CD4-positive, CD25-positive, alpha-beta regulatory T cell (primary cell): ENCODE data around the gene NEDD9. TPM values are rescaled to one million over a fixed set of nuclear protein-coding genes. Genes with fewer than 3 reads are reported as not detected.
A peak's percentile ranks its signal among the peaks of the same experiment; 100 is the strongest.

Source experiments
- ATAC-seq, 2 donors: fragments of 150-1000 bp; cut with Tn5 transposase; one replicate each; pipeline ENCODE4 v1.10.0; 2021; ENCODE audit warnings: low read depth in 2 of 2, moderate number of reproducible peaks in 2 of 2, moderate library complexity in 1 of 2
- DNase-seq, 3 donors: peaks; one replicate each; pipeline versions ENCODE4 v3.0.0 to v3.0.0-alpha.2; 2012 to 2022; ENCODE audit warnings: mixed read lengths in 1 of 3
- H3K27ac ChIP-seq: one replicate; pipeline ENCODE4 v1.7.0; 2013; ENCODE audit warnings: mild to moderate bottlenecking, low read length; ENCODE audit not compliant: insufficient read depth, poor library complexity, severe bottlenecking
- H3K27me3 ChIP-seq: one replicate; pipeline ENCODE4 v1.7.0; 2013; ENCODE audit warnings: low read length; ENCODE audit not compliant: control insufficient read depth, insufficient read depth
- H3K36me3 ChIP-seq: one replicate; pipeline ENCODE4 v1.7.0; 2013; ENCODE audit warnings: mild to moderate bottlenecking, low read length, moderate library complexity; ENCODE audit not compliant: control insufficient read depth, insufficient read depth
- H3K4me1 ChIP-seq: 2 replicates; pipeline ENCODE4 v1.7.0; 2013; ENCODE audit warnings: mild to moderate bottlenecking, low read length; ENCODE audit not compliant: insufficient read depth, control insufficient read depth, poor library complexity, severe bottlenecking
- H3K4me3 ChIP-seq: one replicate; pipeline ENCODE4 v1.7.0; 2013; ENCODE audit warnings: low read depth, mild to moderate bottlenecking, low read length, moderate library complexity
- H3K9me3 ChIP-seq, 2 experiments: 1 replicate in 1 of 2; 2 replicates in 1 of 2; pipeline ENCODE4 v1.7.0; 2013; ENCODE audit warnings: low read length in 2 of 2, mild to moderate bottlenecking in 1 of 2, moderate library complexity in 1 of 2; ENCODE audit not compliant: control insufficient read depth in 2 of 2
- H3K27ac Mint-ChIP-seq, 3 donors: one replicate each; pipeline ENCODE4 v1.8.0; 2020 to 2022; ENCODE audit warnings: mild to moderate bottlenecking in 3 of 3, mixed read lengths in 3 of 3, moderate library complexity in 2 of 3
- H3K27me3 Mint-ChIP-seq: one replicate; pipeline ENCODE4 v1.8.0; 2022; ENCODE audit warnings: mild to moderate bottlenecking, mixed read lengths
- H3K36me3 Mint-ChIP-seq: one replicate; pipeline ENCODE4 v1.8.0; 2020; ENCODE audit warnings: mixed read lengths
- H3K4me1 Mint-ChIP-seq, 4 donors: one replicate each; pipeline ENCODE4 v1.8.0; 2020 to 2022; ENCODE audit warnings: mixed read lengths in 4 of 4, mild to moderate bottlenecking in 1 of 4
- H3K4me3 Mint-ChIP-seq, 4 donors: one replicate each; pipeline ENCODE4 v1.8.0; 2020 to 2022; ENCODE audit warnings: mild to moderate bottlenecking in 4 of 4, mixed read lengths in 4 of 4, moderate library complexity in 3 of 4
- H3K9me3 Mint-ChIP-seq, 7 donors: one replicate each; pipeline ENCODE4 v1.8.0; 2020 to 2022; ENCODE audit warnings: mixed read lengths in 7 of 7, mild to moderate bottlenecking in 3 of 7, moderate library complexity in 2 of 7
- polyA plus RNA-seq, 4 donors: library from polyadenylated mRNA; unstranded; fragments of 300-500 nt; fragmentation: Illumina TruSeq; gene quantifications; one replicate each; pipeline ENCODE4 v1.2.3, GENCODE V29; 2021
- total RNA-seq: library from RNA; stranded (reverse); gene quantifications from one replicate; pipeline ENCODE4 v1.2.3, GENCODE V29; 2022

The NEDD9 gene
- total and polyA plus RNA-seq, 5 donors from 2014 or later, result 18.1 to 104 (median 20.0) TPM

DNA sequence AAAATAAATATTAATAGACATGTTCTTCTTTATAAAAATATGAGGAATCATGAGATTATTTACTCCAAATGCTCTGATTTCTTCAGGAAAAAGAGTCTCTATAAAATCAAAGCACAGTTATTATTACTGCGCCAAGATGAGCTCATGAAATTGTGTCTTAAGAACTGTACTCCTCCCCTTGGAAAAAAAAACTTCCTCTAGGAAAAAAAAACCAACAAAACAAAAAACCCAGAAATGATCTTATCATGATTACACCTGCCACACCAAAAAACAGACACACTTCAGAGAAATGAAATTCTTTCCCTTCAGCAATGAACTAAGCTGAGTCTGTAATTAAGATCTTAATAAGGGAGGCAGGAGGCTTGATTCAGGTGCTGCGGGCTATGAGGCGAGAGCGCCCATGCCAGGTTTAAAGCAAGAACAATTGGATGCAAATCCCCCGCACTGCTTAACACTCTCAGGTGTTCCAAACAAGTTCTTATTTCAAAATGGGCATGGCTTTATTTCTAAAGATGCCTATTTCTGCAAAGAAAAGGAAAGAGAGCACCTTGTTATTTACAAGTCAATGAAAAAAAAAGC, 9.1 kb downstream of the NEDD9 start:
- H3K27ac Mint-ChIP-seq, result peak overlapping the region; percentile 0 to 95 (median 92)
- no peaks in the 10 kb centered on the region for H3K27me3 Mint-ChIP-seq
- no peaks in the 10 kb centered on the region for H3K27me3 ChIP-seq
- H3K4me3 Mint-ChIP-seq, result peak overlapping the region; percentile 23 to 73 (median 53)
- peak overlapping the region; percentile 34 for H3K27ac ChIP-seq
- ATAC-seq, result no peak
- H3K9me3 Mint-ChIP-seq, result no peaks in the 10 kb centered on the region
- peaks cover 43% of the 10 kb centered on the region for H3K4me1 ChIP-seq
- peaks cover 46 to 86% (median 58%) of the 10 kb centered on the region in 4 donors for H3K4me1 Mint-ChIP-seq
- peak overlapping the region; percentile 70 for H3K4me3 ChIP-seq
- no peaks in the 10 kb centered on the region for H3K9me3 ChIP-seq
- peaks cover 22% of the 10 kb centered on the region for H3K36me3 Mint-ChIP-seq
- H3K36me3 ChIP-seq, result peaks cover 4% of the 10 kb centered on the region
- DNase-seq, result no peak

DNA sequence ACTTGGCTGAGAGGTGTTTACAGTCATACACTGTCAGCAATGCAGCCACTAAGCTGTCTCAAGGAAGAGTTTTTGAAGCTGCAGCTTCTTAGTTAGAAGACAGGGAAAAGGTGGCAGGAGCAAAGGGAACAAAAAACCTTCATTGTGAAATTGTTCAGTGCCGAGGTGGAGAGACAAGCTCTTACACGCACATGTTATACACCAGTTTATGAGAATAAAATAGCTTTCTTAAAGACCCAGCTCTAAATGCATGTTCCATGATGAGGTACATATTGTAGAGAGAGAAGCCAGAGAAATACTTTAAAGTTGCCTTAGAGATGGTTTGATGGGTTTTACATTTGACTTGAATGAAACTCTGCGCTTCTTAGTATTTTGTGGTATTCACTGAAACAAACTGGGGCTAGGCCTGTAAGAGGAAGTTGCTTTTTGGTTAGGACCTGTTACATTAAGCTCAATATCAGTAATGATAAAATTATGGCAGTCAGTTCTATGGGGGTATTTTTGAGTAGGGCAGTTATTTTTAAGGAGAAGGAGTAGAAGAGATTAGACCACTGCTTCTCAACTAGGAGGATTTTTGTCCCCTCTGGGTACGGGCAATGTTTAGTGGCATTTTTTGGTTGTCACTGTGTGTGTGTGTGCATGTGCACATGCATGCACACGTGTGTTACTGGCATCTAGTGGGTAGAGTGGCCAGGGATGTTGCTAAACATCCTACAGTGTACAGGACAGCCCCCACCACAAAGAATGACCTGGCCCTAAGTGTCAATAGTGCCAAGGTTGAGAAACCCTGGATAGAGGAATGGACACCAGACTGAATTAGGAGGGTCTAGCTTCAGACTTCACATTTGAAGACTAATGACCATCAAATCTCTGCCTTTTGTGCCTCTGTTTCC, 9.8 kb downstream of the NEDD9 start:
- Mint-ChIP-seq H3K27me3 (no peaks in the 10 kb centered on the region), H3K27ac (peak overlapping the region; percentile 9 to 92 (median 55)), H3K36me3 (peaks cover 26% of the 10 kb centered on the region), H3K4me3 (peak overlapping the region; percentile 2 to 76 (median 32)), H3K4me1 (peaks cover 49 to 91% (median 61%) of the 10 kb centered on the region in 4 donors), H3K9me3 (no peaks in the 10 kb centered on the region)
- H3K4me3 ChIP-seq, result peak overlapping the region; percentile 49
- H3K36me3 ChIP-seq, result peaks cover 4% of the 10 kb centered on the region
- H3K27me3 ChIP-seq, result no peaks in the 10 kb centered on the region
- DNase-seq (peak in 1 of 3 donors; percentile 85), ATAC-seq (peak; percentile 62 to 70)
- peak overlapping the region; percentile 34 for H3K27ac ChIP-seq
- H3K4me1 ChIP-seq, result peaks cover 43% of the 10 kb centered on the region
- no peaks in the 10 kb centered on the region for H3K9me3 ChIP-seq

DNA sequence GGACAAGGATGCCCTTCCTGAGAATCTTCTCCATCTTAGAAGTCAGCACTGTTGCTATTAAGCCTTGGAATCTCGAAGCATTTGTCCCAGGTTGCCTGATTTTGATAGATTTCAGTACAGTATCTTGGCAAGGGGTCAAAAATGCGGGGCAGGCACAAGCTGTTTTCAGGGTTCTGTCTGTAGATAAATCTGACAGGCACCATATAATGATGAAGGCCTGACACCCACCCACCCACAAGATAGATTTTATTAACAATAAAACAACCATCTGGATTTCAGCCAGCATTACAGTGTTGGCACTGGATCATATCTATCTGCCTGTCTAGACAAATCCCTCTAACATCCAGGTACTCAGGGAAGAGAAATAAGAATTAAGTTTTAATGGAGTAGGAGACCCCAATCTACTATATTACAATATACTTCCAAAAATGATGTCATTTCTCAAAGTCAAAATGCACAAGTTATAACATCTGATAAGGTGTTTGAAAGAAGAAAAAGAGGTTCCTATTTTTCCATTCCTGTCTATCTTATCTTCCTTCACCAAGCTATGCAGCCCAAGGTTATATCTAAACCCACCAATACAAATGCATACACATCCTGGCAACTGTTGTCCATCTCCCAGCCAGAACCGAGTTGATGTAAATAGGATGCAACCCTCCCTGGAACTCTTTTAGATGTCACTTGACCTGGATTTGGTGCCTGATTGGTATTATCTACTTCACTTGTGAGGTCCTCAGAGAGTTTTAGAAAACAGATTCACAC, 10.7 kb downstream of the NEDD9 start:
- Mint-ChIP-seq H3K36me3 (peaks cover 24% of the 10 kb centered on the region), H3K9me3 (no peaks in the 10 kb centered on the region), H3K27ac (peak overlapping the region; percentile 9 to 92 (median 55)), H3K27me3 (no peaks in the 10 kb centered on the region), H3K4me1 (peaks cover 46 to 88% (median 60%) of the 10 kb centered on the region in 4 donors), H3K4me3 (peak overlapping the region in 2 of 4 donors; percentile 11 to 76)
- DNase-seq, result no peak
- H3K27ac ChIP-seq, result no peak overlapping the region
- H3K36me3 ChIP-seq, result peaks cover 4% of the 10 kb centered on the region
- H3K27me3 ChIP-seq, result no peaks in the 10 kb centered on the region
- no peak for ATAC-seq
- H3K4me3 ChIP-seq, result peak overlapping the region; percentile 49
- H3K9me3 ChIP-seq, result no peaks in the 10 kb centered on the region
- peaks cover 43% of the 10 kb centered on the region for H3K4me1 ChIP-seq

DNA sequence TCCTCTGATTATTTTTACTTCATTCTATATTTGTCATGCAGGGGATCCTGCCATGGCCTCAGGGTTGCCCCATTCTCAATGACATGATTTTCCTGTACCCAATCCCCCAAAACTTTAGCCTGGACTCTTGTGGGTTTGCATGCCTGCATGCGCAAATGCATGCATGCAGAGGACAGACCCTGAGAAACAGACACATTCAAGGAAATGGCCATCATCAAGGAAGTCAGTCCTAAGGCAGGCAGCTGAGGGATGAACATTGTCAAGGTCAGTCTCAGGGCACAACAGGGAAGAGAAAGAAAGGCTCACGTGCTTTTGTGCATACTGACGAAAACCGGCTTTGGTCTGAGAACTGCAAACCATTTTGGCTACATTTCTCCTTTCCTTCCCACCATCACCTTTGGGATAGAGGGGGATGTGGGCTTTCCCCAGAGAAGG, 13.1 kb downstream of the NEDD9 start:
- Histone ChIP-seq H3K9me3 (no peaks in the 10 kb centered on the region), H3K27me3 (no peaks in the 10 kb centered on the region), H3K27ac (no peak overlapping the region), H3K4me1 (peaks cover 33% of the 10 kb centered on the region), H3K4me3 (no peak overlapping the region), H3K36me3 (peaks cover 10% of the 10 kb centered on the region)
- peaks cover 24% of the 10 kb centered on the region for H3K36me3 Mint-ChIP-seq
- H3K27ac Mint-ChIP-seq, result peak overlapping the region in 1 of 3 donors; percentile 86
- no peaks in the 10 kb centered on the region for H3K9me3 Mint-ChIP-seq
- peak overlapping the region in 1 of 4 donors; percentile 33 for H3K4me3 Mint-ChIP-seq
- no peaks in the 10 kb centered on the region for H3K27me3 Mint-ChIP-seq
- no peak for DNase-seq
- no peak for ATAC-seq
- peaks cover 42 to 69% (median 52%) of the 10 kb centered on the region in 4 donors for H3K4me1 Mint-ChIP-seq

DNA sequence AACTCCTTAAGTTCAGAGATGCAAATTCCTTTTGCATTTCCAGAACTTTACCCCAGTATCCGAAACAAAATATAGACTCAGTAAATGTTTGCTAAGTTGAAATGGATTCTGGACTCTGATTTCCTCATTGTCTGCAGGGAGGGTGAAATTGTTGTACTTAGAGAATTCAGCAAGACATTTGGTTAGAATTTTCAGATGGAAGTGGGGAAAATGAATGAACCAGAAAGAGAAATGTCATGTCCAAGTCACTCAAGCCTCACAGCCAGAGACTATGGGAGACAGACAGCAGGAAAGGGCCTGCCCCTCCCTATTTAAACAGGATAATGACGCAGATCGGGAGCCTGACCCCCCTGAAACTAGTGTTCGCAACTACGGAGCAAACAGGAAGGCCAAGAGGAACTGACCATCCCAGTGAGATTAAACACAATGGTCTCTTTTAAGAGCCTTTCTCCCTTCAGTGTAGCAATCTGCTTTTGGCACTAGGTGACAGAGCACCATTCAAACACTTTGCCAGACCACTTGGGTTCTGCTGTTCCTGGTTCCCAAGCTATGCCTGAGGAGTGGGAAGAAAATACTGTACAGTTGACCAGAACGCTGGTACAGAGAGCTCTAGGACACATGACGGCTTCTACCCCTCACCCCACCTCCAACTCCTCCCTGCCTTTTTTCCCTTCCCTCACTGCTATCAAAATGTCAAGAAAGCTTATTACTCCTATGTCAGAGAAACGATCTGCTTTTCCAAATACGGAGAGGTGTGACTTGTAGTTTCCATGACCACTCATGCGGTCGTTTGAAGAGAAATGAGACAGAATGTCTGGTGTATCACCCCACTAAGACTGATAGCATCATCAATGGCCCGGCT, 13.7 kb downstream of the NEDD9 start:
- Histone ChIP-seq H3K27ac (no peak overlapping the region), H3K4me3 (no peak overlapping the region), H3K36me3 (peaks cover 11% of the 10 kb centered on the region), H3K9me3 (no peaks in the 10 kb centered on the region), H3K27me3 (no peaks in the 10 kb centered on the region), H3K4me1 (peaks cover 27% of the 10 kb centered on the region)
- Mint-ChIP-seq H3K4me1 (peaks cover 39 to 62% (median 47%) of the 10 kb centered on the region in 4 donors), H3K36me3 (peaks cover 24% of the 10 kb centered on the region), H3K27ac (peak overlapping the region in 2 of 3 donors; percentile 7 to 86), H3K4me3 (peak overlapping the region in 1 of 4 donors; percentile 33), H3K27me3 (no peaks in the 10 kb centered on the region), H3K9me3 (no peaks in the 10 kb centered on the region)
- no peak for ATAC-seq
- no peak for DNase-seq

DNA sequence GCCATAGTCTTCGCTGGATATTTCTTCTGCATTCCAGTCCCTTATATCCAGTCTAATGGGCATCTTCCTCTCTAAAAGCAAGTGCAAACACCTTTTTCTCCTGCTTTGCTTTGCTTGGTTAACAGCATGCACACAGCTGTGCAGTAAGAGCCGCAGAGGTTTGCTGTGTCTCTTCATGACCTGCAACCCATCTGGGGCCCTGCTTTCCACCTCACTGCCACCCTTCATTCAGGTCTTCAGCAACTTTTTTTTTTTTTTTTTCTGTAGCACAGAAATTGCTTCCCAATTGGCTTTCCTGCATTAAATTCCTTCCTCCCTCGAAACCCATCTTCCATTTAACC, 14.4 kb downstream of the NEDD9 start:
- Histone ChIP-seq H3K4me3 (no peak overlapping the region), H3K36me3 (peaks cover 17% of the 10 kb centered on the region), H3K4me1 (peaks cover 20% of the 10 kb centered on the region), H3K27ac (no peak overlapping the region), H3K9me3 (no peaks in the 10 kb centered on the region), H3K27me3 (no peaks in the 10 kb centered on the region)
- H3K27me3 Mint-ChIP-seq, result no peaks in the 10 kb centered on the region
- no peaks in the 10 kb centered on the region for H3K9me3 Mint-ChIP-seq
- peak overlapping the region in 1 of 4 donors; percentile 12 for H3K4me3 Mint-ChIP-seq
- DNase-seq (no peak), ATAC-seq (no peak)
- peak overlapping the region in 1 of 3 donors; percentile 78 for H3K27ac Mint-ChIP-seq
- H3K36me3 Mint-ChIP-seq, result peaks cover 29% of the 10 kb centered on the region
- H3K4me1 Mint-ChIP-seq, result peaks cover 34 to 55% (median 43%) of the 10 kb centered on the region in 4 donors
